Inflammatory macrophage treated with lipopolysaccharide for 4 hours (primary cell): ENCODE data around the gene REXO5.

Source experiments
- DNase-seq: peaks from one replicate; pipeline ENCODE4 v3.0.0-alpha.2; 2020

Gene REXO5

DNA sequence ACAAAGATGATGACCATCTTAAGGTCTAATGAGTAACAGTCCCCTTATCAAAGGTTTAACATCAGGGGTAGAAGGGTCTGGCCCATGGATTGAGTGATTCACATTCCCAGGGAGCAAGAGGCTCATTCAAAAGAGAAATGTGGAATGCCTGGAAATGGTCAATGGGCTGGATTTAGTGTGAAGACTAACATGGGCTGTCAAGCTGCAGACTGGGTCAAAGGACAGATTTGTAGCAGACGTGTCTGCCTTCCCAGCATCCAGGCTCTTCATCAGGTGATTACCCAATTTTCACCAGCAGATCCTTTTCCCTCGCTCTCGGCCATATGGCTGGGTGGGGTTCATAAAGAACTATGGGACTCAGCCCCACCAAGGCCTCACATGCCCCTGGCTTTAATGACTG is 67.0 kb downstream of the REXO5 start:
- DNase-seq: no peak

DNA sequence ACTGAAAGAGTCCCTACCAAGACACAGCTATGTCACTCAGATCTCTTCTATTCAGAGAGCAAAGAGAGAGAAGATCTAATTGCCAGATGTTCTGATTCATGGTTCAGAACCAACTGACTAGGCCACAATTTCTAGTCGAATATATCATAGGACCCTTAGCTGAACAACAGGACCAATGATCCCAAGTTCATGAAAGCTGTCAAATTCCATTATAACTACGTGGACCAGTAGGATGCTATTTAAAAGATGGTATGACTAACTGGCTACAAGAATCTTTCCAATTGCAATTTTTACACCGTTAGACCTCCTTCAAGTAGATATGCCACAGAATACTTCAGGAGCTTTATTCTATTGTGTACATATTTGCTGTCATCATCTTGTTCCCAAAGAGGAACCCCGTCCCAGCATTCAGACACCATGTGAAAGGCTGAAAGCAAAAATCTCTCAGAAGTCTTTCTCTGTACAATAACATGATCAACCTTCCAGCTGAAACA is 67.8 kb downstream of the REXO5 start:
- peak; percentile 25 for DNase-seq

DNA sequence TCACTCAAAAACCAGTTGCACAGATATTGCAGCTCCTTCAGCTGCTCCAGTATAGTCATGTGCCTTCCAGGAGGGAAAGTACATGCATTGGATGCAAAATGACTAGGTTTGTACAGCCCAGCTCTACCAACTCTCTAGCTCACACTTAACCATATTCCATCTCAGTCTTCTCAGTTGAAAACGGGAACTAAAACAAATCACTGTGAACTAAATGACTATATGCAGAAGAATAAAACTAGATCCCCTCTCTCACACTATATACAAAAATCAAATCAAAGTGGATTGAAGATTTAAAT is 69.0 kb downstream of the REXO5 start:
- peak; percentile 15 for DNase-seq

DNA sequence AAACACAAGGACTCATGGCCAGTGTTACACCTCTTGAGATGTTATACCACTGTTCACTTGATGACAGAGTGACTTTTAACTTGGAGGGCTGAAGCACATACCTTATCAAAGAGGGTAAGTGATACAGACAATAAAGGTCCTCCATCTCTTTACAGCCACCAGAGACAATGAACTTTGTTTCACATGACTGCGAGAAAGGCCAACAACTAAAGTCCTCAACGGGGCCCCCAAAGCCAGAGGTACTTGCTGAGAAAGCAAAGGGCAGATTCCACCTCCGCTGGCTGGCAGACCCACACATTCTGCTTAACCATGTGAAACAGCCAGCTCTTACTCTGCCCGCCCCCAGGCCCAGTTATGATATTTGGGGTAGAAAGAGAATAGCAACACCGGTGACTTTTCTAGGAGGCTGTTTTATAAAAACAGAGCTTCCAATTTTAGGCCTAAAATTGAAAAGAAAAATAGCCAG is 72.4 kb downstream of the REXO5 start:
- DNase-seq: no peak

DNA sequence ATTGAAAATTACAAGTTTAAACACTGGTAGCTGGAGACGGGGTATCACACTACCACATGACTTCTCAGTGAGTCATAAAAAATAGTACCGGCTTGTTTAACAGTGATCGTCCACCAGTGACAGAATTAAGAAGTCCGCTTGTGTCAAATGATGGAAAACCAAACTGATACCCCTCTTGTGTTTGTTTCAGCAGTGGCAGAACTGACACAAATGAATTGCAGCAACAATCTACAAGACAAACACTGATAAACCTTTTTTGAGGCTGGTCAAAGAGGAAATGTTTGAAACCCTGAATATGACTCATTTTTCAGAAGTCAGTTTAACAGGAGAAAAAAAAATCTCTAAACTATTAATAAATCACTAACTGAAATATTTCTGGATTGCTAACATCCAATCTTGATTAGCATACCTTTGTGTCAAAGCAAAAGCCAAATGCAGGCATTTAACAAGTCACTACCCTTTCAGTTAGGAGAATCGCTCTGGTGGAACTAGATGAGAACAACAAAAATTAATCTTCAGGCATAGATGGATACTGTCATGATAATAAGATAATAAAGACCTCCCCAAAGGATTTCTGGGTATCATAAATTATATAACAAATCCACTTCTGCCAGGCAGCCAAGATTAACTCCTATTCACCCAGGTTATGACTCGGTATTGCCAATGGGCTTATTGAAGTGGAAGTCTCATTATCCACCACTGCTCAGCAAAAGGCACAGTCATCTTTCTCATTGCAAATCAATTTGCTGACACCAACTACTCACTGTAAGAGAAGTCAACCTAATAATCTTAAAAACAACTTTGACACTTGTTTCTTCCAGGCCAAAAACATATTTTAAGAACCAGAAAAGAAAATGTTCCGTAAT is 73.1 kb downstream of the REXO5 start:
- peak; percentile 26 for DNase-seq

DNA sequence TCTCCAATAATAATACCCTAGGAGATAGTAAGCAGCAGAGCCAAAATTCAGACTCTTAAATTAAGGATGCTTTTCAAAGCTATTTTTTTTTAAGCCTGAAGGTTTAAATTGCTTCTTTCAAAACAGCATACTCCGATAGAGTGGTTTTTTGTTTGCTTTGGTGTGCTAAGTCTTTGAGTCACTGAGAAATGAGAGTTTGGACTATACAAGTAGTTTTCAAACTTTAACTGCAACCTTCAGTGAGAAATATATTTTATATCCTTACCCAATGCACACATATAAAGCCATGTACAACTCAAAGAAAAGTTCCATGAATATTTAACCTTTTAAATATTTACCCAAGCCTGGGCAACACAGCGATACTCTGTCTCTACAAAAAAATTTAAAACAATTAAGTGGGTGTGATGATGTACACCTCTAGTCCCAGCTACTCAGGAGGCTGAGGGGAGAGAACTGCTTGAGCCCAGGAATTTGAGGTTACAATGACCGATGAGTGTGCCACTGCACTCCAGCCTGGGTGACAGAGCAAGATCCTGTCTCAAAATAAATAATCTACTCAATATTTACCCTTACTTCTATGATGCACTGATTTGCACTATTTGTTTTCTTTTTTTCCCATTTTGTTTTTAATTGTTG is 74.7 kb downstream of the REXO5 start:
- DNase-seq: no peak

DNA sequence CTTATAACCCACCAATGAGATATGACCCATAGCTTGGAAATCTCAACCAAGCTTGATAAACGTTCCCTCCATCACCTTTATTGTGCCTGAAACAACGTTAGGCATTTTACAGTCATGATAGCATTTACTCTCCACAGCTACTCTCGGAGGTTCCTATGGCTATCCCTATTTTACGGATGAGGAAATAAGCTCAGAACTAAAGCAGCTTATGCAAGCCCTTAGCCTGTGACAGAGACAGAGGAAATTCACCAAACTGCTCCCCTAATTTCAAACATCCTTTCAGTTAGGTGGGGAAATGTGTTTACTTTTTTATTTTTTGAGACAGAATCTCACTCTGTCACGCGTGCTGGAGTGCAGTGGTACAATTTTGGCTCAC is 75.2 kb downstream of the REXO5 start:
- DNase-seq: peak; percentile 35

DNA sequence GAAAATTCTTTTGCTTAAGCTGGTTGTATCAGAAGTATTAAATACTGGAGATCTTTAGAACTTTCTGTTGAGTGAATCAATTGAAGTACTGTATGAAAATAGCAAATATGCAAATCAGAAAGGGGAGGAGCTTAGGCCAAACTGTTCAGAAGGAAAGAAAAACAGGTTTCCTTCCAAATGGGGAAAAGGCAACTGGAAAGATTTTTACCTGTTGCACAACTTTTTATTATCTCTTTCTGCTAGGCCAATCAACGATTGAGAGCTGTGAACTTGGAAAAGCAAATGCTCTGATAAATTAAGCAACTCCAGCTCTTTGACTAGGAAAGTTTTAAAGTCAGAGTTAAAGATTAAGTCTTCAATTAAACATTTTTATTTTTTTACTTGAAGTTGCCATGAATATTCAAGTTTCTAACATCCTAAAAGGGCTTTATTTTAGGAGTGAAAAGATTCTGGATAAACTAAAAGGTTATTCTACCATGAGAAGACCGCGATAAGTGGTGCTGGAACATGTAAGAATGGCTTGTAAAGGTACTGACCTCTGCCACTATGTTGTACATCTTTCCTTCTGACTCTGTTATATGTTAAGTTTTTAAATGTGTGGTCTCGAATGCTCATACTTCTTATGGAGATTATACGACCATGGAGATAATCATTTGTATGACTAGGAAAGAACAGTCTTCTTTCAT is 77.4 kb downstream of the REXO5 start:
- DNase-seq: no peak

DNA sequence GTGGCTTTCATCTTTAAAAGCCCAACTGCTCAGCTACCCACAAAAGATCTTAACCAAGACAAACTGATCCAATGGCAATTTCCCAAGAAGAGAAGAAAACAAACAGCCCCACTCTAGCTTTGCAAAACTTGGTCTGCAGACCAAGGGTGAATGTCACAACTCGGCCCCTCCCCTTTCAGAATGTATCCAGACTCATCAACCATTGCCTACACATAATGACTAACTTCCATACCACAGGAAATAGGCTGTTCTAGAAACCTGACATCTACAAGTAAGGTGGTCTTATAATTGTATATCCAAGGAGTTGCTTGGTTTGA is 77.9 kb downstream of the REXO5 start:
- DNase-seq: peak; percentile 67

DNA sequence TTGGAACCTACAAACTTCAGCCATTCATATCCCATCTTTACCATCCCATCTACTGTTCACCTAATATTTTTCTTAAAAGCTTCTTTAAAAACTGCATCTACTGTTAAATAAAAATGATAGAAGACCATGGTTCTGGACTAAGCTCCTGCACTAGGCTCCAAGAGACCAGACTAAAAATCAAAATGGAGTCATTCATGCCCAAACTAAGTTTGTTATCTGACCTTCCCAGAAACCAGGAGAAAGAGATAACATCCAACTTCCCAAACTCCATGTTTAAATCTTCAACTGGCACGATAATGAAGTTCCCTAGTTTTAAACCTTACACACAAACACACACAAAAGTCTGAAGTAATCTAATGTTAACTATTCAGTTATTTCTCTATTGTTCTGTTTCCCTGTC is 80.0 kb downstream of the REXO5 start:
- DNase-seq: no peak

DNA sequence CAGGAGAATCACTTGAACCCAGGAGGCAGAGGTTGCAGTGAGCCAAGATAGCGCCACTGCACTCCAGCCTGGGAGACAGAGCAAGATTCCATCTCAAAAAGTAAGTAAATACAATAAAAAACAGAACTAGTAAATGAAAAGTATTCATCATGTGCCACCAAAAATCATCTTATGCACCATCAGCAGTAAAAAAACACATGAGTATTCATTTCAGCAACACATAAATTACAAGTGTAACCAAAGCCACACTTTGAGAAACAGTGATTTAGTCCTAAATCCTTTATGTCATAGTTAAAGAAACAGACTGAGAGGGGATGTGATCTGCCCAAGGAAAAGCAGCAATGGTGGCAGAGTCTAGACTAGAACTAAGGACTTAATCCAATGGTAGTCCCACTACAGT is 80.9 kb downstream of the REXO5 start:
- no peak for DNase-seq

DNA sequence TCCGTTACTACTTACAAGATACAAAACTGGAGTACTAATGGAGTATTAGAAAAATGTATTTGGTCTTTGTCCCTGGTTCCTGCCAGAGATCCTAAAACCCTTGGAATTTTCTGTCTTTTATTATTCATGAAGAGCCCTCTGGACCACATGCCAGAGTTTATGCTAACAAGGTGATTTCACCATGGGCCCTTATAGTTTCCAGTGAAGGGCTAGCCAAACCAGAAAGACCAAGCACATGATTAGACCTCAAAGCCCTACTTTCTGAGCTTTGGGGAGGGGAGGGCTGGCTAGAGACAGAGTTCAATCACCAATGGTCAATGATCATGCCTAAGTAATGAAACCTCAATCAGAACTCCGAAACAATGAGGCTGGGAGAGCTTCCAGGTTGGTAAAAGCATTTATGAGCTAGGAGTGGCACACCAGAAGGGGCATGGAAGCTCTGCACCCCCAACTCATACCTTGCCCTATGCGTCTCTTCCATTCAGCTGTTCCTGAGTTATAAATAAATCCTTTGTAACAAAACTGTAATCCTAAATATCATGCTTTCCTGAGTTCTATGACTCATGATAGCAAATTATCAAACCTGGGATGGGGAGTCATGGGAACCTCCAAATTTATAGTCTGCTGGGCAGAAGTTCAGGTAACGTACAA is 83.4 kb downstream of the REXO5 start:
- DNase-seq: no peak

DNA sequence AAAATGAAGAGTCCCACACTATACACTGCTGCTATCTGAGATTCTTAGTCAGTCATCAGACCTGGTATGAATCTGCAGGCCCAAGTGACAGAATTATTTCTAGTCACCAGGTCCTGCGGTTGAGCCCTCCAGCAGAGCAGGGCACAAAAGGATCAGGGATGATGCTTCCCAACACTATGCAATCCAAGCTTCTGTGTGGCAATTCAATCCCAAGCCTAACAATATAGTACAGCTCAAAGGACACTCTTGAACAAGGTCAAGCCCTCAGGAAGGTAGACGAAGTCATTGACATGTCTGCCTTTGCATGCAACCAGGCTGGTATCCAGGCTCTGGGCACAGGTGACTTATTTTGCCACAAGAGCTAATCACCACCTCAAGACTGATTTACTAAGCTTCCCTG is 88.1 kb downstream of the REXO5 start:
- no peak for DNase-seq

DNA sequence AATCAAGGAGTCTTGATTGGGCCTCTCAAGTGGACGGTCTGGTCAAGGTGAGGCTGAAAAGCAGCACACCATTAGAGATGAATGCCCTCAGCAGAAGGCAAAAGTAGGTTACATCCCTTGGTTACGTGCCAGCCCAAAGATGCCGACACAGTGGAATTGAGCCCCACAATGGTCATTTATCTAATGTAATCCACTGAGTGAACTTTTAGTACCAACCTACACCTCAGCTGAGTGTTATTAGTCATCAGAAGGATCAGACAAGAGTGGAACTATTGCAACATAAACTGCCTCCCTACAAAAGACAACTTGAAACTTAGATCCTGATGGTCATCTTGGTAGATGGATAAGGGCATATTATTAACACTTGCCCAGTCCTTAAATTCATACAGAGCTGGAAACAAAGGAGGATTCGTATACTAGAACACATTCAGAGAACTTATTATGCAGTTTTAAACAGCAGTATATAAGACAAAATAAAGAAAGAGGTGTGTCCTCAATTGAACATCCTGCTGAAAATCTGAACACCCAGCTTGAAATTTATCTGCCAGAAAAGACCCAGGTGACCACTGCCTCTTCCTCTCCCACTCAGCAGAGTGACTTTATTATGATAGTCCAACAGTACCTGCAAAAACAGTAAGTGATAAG is 91.0 kb downstream of the REXO5 start:
- peak; percentile 78 for DNase-seq

DNA sequence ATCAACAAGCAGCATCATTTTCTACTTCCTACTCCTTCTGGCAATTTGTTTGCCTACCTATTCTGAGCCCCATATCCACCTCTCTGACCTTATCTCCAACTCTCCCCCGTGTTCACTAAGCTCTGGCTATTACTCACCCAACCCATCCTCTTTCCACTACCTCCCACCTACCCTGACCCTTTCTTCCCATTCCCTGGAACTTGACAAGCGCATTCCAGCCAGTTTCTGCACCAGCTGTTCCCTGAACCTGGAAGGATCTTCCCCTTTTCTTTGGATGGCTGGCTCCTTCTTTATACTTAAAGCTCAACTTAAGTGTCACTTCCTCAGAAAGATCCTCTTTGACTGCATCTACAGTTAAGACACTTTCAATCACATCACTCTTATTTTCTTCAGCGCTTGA is 91.6 kb downstream of the REXO5 start:
- DNase-seq: peak; percentile 41

DNA sequence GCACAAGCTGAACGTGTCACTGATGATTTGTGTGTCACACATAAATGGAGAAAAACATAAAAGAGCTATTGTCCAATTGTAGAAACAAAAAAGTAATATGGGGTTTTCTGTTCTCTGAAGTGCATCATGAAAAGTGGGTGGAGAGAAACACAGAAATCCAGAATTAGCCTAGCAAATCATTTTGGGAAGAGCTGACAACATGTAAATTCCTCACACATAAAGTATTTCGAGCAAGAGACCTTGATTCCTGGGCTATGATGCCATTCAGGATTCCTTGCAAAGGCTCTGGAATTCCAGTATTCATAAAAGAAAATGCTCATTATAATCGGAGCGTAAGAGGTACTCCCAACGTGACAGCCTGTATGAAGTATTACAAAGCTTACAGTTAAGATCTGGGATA is 92.7 kb downstream of the REXO5 start:
- DNase-seq: no peak
